ENCODE data around the gene ZBTB14. TPM values are rescaled to one million over a fixed set of nuclear protein-coding genes. Genes with fewer than 3 reads are reported as not detected.

The ZBTB14 gene
- total RNA-seq, 1 donor: 16.3 TPM

GRCh38 chr18:5318061-5318700, 22.7 kb upstream of the ZBTB14 start:
- H3K79me2 ChIP-seq (ENCODE audit: insufficient read depth, low read length): no peaks in the 10 kb centered on the region
- no peaks in the 10 kb centered on the region for H3K9me3 ChIP-seq (ENCODE audit: low read depth, low read length)
- H3K36me3 ChIP-seq (ENCODE audit: insufficient read depth, low read length): no peaks in the 10 kb centered on the region
- no peaks in the 10 kb centered on the region for H3K27me3 ChIP-seq (ENCODE audit: insufficient read depth, low read length)
- H3K27ac ChIP-seq (ENCODE audit: low read depth, low read length): no peak overlapping the region
- H3K4me1 ChIP-seq (ENCODE audit: insufficient read depth, low read length): no peaks in the 10 kb centered on the region
- no peaks in the 10 kb centered on the region for H4K20me1 ChIP-seq (ENCODE audit: insufficient read depth, low read length)
- DNase-seq (ENCODE audit: insufficient read length, low spot score, missing footprints): no peak
- no peak overlapping the region for H3K4me3 ChIP-seq (ENCODE audit: insufficient read depth, low read length)
- no peak for TF ChIP-seq CTCF (IDR thresholded peaks at IDR 0.05; ENCODE audit: extremely low read depth, low read depth, low read length)
- H3K4me2 ChIP-seq (ENCODE audit: insufficient read depth, low read length): no peak overlapping the region
- no peak overlapping the region for H2AFZ ChIP-seq (ENCODE audit: low read length)

GRCh38 chr18:5317186-5317585, 21.7 kb upstream of the ZBTB14 start:
- no peak for TF ChIP-seq CTCF (IDR thresholded peaks at IDR 0.05; ENCODE audit: extremely low read depth, low read depth, low read length)
- no peak for DNase-seq (ENCODE audit: insufficient read length, low spot score, missing footprints)
- no peak overlapping the region for H3K27ac ChIP-seq (ENCODE audit: low read depth, low read length)
- no peaks in the 10 kb centered on the region for H3K27me3 ChIP-seq (ENCODE audit: insufficient read depth, low read length)
- no peaks in the 10 kb centered on the region for H4K20me1 ChIP-seq (ENCODE audit: insufficient read depth, low read length)
- no peaks in the 10 kb centered on the region for H3K79me2 ChIP-seq (ENCODE audit: insufficient read depth, low read length)
- H3K4me3 ChIP-seq (ENCODE audit: insufficient read depth, low read length): no peak overlapping the region
- no peaks in the 10 kb centered on the region for H3K4me1 ChIP-seq (ENCODE audit: insufficient read depth, low read length)
- no peaks in the 10 kb centered on the region for H3K36me3 ChIP-seq (ENCODE audit: insufficient read depth, low read length)
- H3K9me3 ChIP-seq (ENCODE audit: low read depth, low read length): no peaks in the 10 kb centered on the region
- H2AFZ ChIP-seq (ENCODE audit: low read length): no peak overlapping the region
- H3K4me2 ChIP-seq (ENCODE audit: insufficient read depth, low read length): no peak overlapping the region

GRCh38 chr18:5315838-5316237, 20.3 kb upstream of the ZBTB14 start:
- no peaks in the 10 kb centered on the region for H3K36me3 ChIP-seq (ENCODE audit: insufficient read depth, low read length)
- H3K9me3 ChIP-seq (ENCODE audit: low read depth, low read length): no peaks in the 10 kb centered on the region
- no peaks in the 10 kb centered on the region for H4K20me1 ChIP-seq (ENCODE audit: insufficient read depth, low read length)
- no peak overlapping the region for H3K27ac ChIP-seq (ENCODE audit: low read depth, low read length)
- no peaks in the 10 kb centered on the region for H3K27me3 ChIP-seq (ENCODE audit: insufficient read depth, low read length)
- no peaks in the 10 kb centered on the region for H3K79me2 ChIP-seq (ENCODE audit: insufficient read depth, low read length)
- TF ChIP-seq CTCF (IDR thresholded peaks at IDR 0.05; ENCODE audit: extremely low read depth, low read depth, low read length): no peak
- DNase-seq (ENCODE audit: insufficient read length, low spot score, missing footprints): no peak
- H3K4me1 ChIP-seq (ENCODE audit: insufficient read depth, low read length): no peaks in the 10 kb centered on the region
- H3K4me2 ChIP-seq (ENCODE audit: insufficient read depth, low read length): no peak overlapping the region
- H2AFZ ChIP-seq (ENCODE audit: low read length): no peak overlapping the region
- no peak overlapping the region for H3K4me3 ChIP-seq (ENCODE audit: insufficient read depth, low read length)

- H3K27ac ChIP-seq (ENCODE audit: low read depth, low read length): no peak overlapping the region
- no peak for TF ChIP-seq CTCF (IDR thresholded peaks at IDR 0.05; ENCODE audit: extremely low read depth, low read depth, low read length)
- H3K9me3 ChIP-seq (ENCODE audit: low read depth, low read length): no peaks in the 10 kb centered on the region
- DNase-seq (ENCODE audit: insufficient read length, low spot score, missing footprints): no peak
- no peak overlapping the region for H2AFZ ChIP-seq (ENCODE audit: low read length)
- H4K20me1 ChIP-seq (ENCODE audit: insufficient read depth, low read length): no peaks in the 10 kb centered on the region
- H3K4me3 ChIP-seq (ENCODE audit: insufficient read depth, low read length): no peak overlapping the region
- no peaks in the 10 kb centered on the region for H3K27me3 ChIP-seq (ENCODE audit: insufficient read depth, low read length)
- H3K36me3 ChIP-seq (ENCODE audit: insufficient read depth, low read length): no peaks in the 10 kb centered on the region
- no peak overlapping the region for H3K4me2 ChIP-seq (ENCODE audit: insufficient read depth, low read length)
- H3K79me2 ChIP-seq (ENCODE audit: insufficient read depth, low read length): no peaks in the 10 kb centered on the region
- no peaks in the 10 kb centered on the region for H3K4me1 ChIP-seq (ENCODE audit: insufficient read depth, low read length)
These were observed 15.9 kb upstream of the ZBTB14 start for GRCh38 chr18:5311301-5311989.

Data from osteoblast (primary cell).